ENCODE measurements around the gene SF1.

SF1 gene

GRCh38 chr11:64718084-64718779 lies 60.1 kb downstream of the SF1 start:
- no peak overlapping the region for H3K4me3 ChIP-seq (ENCODE audit: low read depth in 1 of 2, low read length in 2 of 2)
- H4K20me1 ChIP-seq (ENCODE audit: insufficient read depth, low read length) = 0 out of 2 replicates have a peak, but pooled peaks cover 6% of the 10 kb centered on the region
- H3K27me3 ChIP-seq (ENCODE audit: insufficient read depth, low read length, poor library complexity) = peaks cover 15% of the 10 kb centered on the region
- no peaks in the 10 kb centered on the region for H3K36me3 ChIP-seq (ENCODE audit: insufficient read depth, low read length)
- TF ChIP-seq CTCF (IDR thresholded peaks at IDR 0.05; ENCODE audit: borderline replicate concordance, extremely low read depth, low read length, poor library complexity, severe bottlenecking) = no peak
- no peak for TF ChIP-seq EZH2 (IDR thresholded peaks at IDR 0.05; ENCODE audit: borderline replicate concordance, low read depth, low read length, severe bottlenecking)
- H3K27ac ChIP-seq (ENCODE audit: low read length) = no peak overlapping the region
- H3K79me2 ChIP-seq (ENCODE audit: insufficient read depth, low read length) = no peaks in the 10 kb centered on the region
- no peak overlapping the region for H3K9ac ChIP-seq (ENCODE audit: low read depth, low read length)
- H3K4me2 ChIP-seq (ENCODE audit: insufficient read depth, low read length) = no peak overlapping the region
- H2AFZ ChIP-seq (ENCODE audit: low read depth, low read length) = no peak overlapping the region
- ATAC-seq (ENCODE audit: insufficient read depth, low read depth) = no peak
- no peaks in the 10 kb centered on the region for H3K9me3 ChIP-seq (ENCODE audit: insufficient read depth, low read length, severe bottlenecking)
- H3K4me1 ChIP-seq (ENCODE audit: insufficient read depth, low read length) = peaks cover 2% of the 10 kb centered on the region
- no peak for DNase-seq

GRCh38 chr11:64717268-64717578 lies 61.1 kb downstream of the SF1 start:
- Histone ChIP-seq H3K4me3 (ENCODE audit: low read depth in 1 of 2, low read length in 2 of 2) (no peak overlapping the region), H3K36me3 (ENCODE audit: insufficient read depth, low read length) (no peaks in the 10 kb centered on the region), H3K4me2 (ENCODE audit: insufficient read depth, low read length) (no peak overlapping the region), H3K79me2 (ENCODE audit: insufficient read depth, low read length) (no peaks in the 10 kb centered on the region), H3K27me3 (ENCODE audit: insufficient read depth, low read length, poor library complexity) (peaks cover 15% of the 10 kb centered on the region), H3K27ac (ENCODE audit: low read length) (no peak overlapping the region), H2AFZ (ENCODE audit: low read depth, low read length) (no peak overlapping the region), H3K9ac (ENCODE audit: low read depth, low read length) (no peak overlapping the region), H4K20me1 (ENCODE audit: insufficient read depth, low read length) (0 out of 2 replicates have a peak, but pooled peaks cover 6% of the 10 kb centered on the region), H3K4me1 (ENCODE audit: insufficient read depth, low read length) (no peaks in the 10 kb centered on the region), H3K9me3 (ENCODE audit: insufficient read depth, low read length, severe bottlenecking) (no peaks in the 10 kb centered on the region)
- TF ChIP-seq EZH2 (IDR thresholded peaks at IDR 0.05; ENCODE audit: borderline replicate concordance, low read depth, low read length, severe bottlenecking) = no peak
- DNase-seq = no peak
- no peak for ATAC-seq (ENCODE audit: insufficient read depth, low read depth)

- Histone ChIP-seq H3K79me2 (ENCODE audit: insufficient read depth, low read length) (no peaks in the 10 kb centered on the region), H4K20me1 (ENCODE audit: insufficient read depth, low read length) (peaks cover 2% of the 10 kb centered on the region; the same call in 1 of the 2 replicates), H3K27ac (ENCODE audit: low read length) (no peak overlapping the region), H2AFZ (ENCODE audit: low read depth, low read length) (no peak overlapping the region), H3K4me3 (ENCODE audit: low read depth in 1 of 2, low read length in 2 of 2) (no peak overlapping the region), H3K36me3 (ENCODE audit: insufficient read depth, low read length) (no peaks in the 10 kb centered on the region), H3K27me3 (ENCODE audit: insufficient read depth, low read length, poor library complexity) (peaks cover 10% of the 10 kb centered on the region), H3K9me3 (ENCODE audit: insufficient read depth, low read length, severe bottlenecking) (no peaks in the 10 kb centered on the region), H3K4me1 (ENCODE audit: insufficient read depth, low read length) (no peaks in the 10 kb centered on the region), H3K4me2 (ENCODE audit: insufficient read depth, low read length) (no peak overlapping the region), H3K9ac (ENCODE audit: low read depth, low read length) (no peak overlapping the region)
- no peak for TF ChIP-seq CTCF (IDR thresholded peaks at IDR 0.05; ENCODE audit: borderline replicate concordance, extremely low read depth, low read length, poor library complexity, severe bottlenecking)
- TF ChIP-seq EZH2 (IDR thresholded peaks at IDR 0.05; ENCODE audit: borderline replicate concordance, low read depth, low read length, severe bottlenecking) = no peak
- ATAC-seq (ENCODE audit: insufficient read depth, low read depth) (no peak), DNase-seq (no peak)
Measured at GRCh38 chr11:64716473-64717267, 61.7 kb downstream of the SF1 start.
